ENCODE data around the gene FAM217B. TPM values are rescaled to one million over a fixed set of nuclear protein-coding genes. Genes with fewer than 3 reads are reported as not detected.

Gene FAM217B
- total RNA-seq, 1 experiment from 2014 or later: 7.2 TPM

GRCh38 chr20:59920944-59921343, 19.2 kb upstream of the FAM217B start:
- no TSS peak for BruUV-seq (replicated peaks)
- Histone ChIP-seq H3K9me3 (ENCODE audit: low read length) (no peaks in the 10 kb centered on the region), H3K79me2 (ENCODE audit: low read length) (no peaks in the 10 kb centered on the region), H3K4me3 (ENCODE audit: low read length) (no peak overlapping the region), H2AFZ (ENCODE audit: low read length) (peak overlapping the region; percentile 42), H3K27me3 (ENCODE audit: low read length) (no peaks in the 10 kb centered on the region), H3K9me2 (replicated peaks; ENCODE audit: low read length) (no peaks in the 10 kb centered on the region), H4K20me1 (ENCODE audit: low read length) (no peaks in the 10 kb centered on the region), H3K9ac (ENCODE audit: low read length) (no peak overlapping the region), H3K4me2 (ENCODE audit: low read length) (peak overlapping the region; percentile 40), H3F3A (ENCODE audit: low read length, unreplicated experiment) (no peaks in the 10 kb centered on the region), H3K4me1 (ENCODE audit: insufficient read depth, low read length) (peaks cover 40% of the 10 kb centered on the region), H3K36me3 (ENCODE audit: low read depth, low read length) (no peaks in the 10 kb centered on the region), H3K27ac (ENCODE audit: low read length) (peak overlapping the region; percentile 13)
- ChIA-PET POLR2A (ENCODE audit: unreplicated experiment) (interaction anchor here (1.0 kb wide), 1 partner anchor 72 kb away, joined by 3 read pairs; no protein-coding TSS in a partner anchor), CTCF (interaction anchor here (0.8 kb wide), 1 partner anchor 68 kb away, joined by 3 read pairs; no protein-coding TSS in a partner anchor)
- ATAC-seq (peak; percentile 47), DNase-seq (peak; percentile 48)
- intact Hi-C loops (cut with micrococcal nuclease): no loop called here
- no peak for TF ChIP-seq EZH2phosphoT487 (IDR thresholded peaks at IDR 0.05; ENCODE audit: borderline replicate concordance, low read length)
- no peak for TF ChIP-seq CTCF (conservative IDR thresholded peaks at IDR 0.05; ENCODE audit: low read depth, low read length)
- TF ChIP-seq EZH2 (IDR thresholded peaks at IDR 0.05; ENCODE audit: low read length, unreplicated experiment): no peak

DNA sequence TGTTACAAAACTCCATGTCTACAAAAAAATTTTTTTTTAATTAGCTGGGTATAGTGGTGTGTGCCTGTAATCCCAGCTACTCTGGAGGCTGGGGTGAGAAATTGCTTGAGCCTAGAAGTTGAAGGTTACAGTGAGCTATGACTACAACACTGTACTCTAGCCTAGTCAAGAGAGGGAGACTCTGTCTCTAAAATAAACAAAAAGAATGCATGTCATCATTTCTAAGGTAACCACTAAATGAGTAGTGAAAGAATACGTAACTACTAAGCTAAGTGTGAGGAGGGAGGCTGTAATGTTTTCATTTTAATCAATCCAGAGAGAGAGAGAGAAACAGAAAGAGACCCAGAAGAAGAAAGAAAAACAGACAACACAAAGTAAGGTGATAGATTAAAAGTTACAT, 16.7 kb upstream of the FAM217B start:
- Histone ChIP-seq H3K36me3 (ENCODE audit: low read depth, low read length) (no peaks in the 10 kb centered on the region), H3K27ac (ENCODE audit: low read length) (no peak overlapping the region), H3K4me3 (ENCODE audit: low read length) (no peak overlapping the region), H3K4me1 (ENCODE audit: insufficient read depth, low read length) (peaks cover 40% of the 10 kb centered on the region), H3K27me3 (ENCODE audit: low read length) (no peaks in the 10 kb centered on the region), H2AFZ (ENCODE audit: low read length) (no peak overlapping the region), H4K20me1 (ENCODE audit: low read length) (no peaks in the 10 kb centered on the region), H3K9ac (ENCODE audit: low read length) (no peak overlapping the region), H3K9me2 (replicated peaks; ENCODE audit: low read length) (no peaks in the 10 kb centered on the region), H3K9me3 (ENCODE audit: low read length) (no peaks in the 10 kb centered on the region), H3K4me2 (ENCODE audit: low read length) (no peak overlapping the region), H3K79me2 (ENCODE audit: low read length) (no peaks in the 10 kb centered on the region), H3F3A (ENCODE audit: low read length, unreplicated experiment) (no peaks in the 10 kb centered on the region)
- TF ChIP-seq EZH2 (IDR thresholded peaks at IDR 0.05; ENCODE audit: low read length, unreplicated experiment) (no peak), EZH2phosphoT487 (IDR thresholded peaks at IDR 0.05; ENCODE audit: borderline replicate concordance, low read length) (no peak), CTCF (conservative IDR thresholded peaks at IDR 0.05; ENCODE audit: low read depth, low read length) (no peak)
- no TSS peak for BruUV-seq (replicated peaks)
- DNase-seq (peak; percentile 20), ATAC-seq (no peak)
- intact Hi-C loops (cut with micrococcal nuclease): no loop called here
- ChIA-PET POLR2A (ENCODE audit: unreplicated experiment) (no interaction called here), CTCF (no interaction called here)

DNA sequence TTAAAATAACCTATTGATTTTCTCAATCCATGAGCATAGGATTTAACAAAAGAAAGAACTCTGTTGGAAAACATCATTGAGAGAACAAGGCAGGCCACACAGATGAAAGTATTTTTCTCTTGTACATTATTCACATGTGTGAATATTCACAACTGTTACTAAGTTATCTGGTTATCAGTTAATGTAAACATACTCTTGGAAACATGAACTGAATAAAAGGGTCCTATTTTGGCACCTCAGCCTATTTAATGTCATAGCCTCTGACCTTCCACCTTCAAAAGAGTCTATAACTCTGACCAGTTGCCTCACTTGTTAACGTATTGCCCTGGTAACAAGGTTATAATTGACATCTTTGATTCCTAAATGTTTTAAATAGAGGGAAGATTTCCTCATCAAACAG, 14.8 kb upstream of the FAM217B start:
- H3K9me3 ChIP-seq (ENCODE audit: low read length): no peaks in the 10 kb centered on the region
- H3F3A ChIP-seq (ENCODE audit: low read length, unreplicated experiment): no peaks in the 10 kb centered on the region
- intact Hi-C loops (cut with micrococcal nuclease): loop anchor here (5.0 kb wide), 1 partner anchor 143 kb away; no protein-coding TSS in a partner anchor
- H2AFZ ChIP-seq (ENCODE audit: low read length): no peak overlapping the region
- no peak for TF ChIP-seq EZH2 (IDR thresholded peaks at IDR 0.05; ENCODE audit: low read length, unreplicated experiment)
- no peak for TF ChIP-seq EZH2phosphoT487 (IDR thresholded peaks at IDR 0.05; ENCODE audit: borderline replicate concordance, low read length)
- TF ChIP-seq CTCF (conservative IDR thresholded peaks at IDR 0.05; ENCODE audit: low read depth, low read length): no peak
- DNase-seq (no peak), ATAC-seq (no peak)
- no peaks in the 10 kb centered on the region for H3K36me3 ChIP-seq (ENCODE audit: low read depth, low read length)
- peaks cover 38% of the 10 kb centered on the region for H3K4me1 ChIP-seq (ENCODE audit: insufficient read depth, low read length)
- ChIA-PET CTCF (interaction anchor here (0.8 to 1.0 kb wide), 3 partner anchors 9 to 15 kb away, joined by 4 to 10 read pairs (median 10); partner anchors contain the start of genes FAM217B, PPP1R3D and SYCP2), POLR2A (ENCODE audit: unreplicated experiment) (interaction anchor here (0.9 kb wide), 1 partner anchor 15 kb away, joined by 5 read pairs; the partner anchor contains the start of genes FAM217B and PPP1R3D)
- H3K9ac ChIP-seq (ENCODE audit: low read length): no peak overlapping the region
- BruUV-seq (replicated peaks): TSS peak; percentile 39
- H3K4me2 ChIP-seq (ENCODE audit: low read length): peak overlapping the region; percentile 44
- no peaks in the 10 kb centered on the region for H3K79me2 ChIP-seq (ENCODE audit: low read length)
- no peaks in the 10 kb centered on the region for H3K9me2 ChIP-seq (replicated peaks; ENCODE audit: low read length)
- H3K4me3 ChIP-seq (ENCODE audit: low read length): peak overlapping the region; percentile 1; the same call in 1 of the 2 replicates
- no peaks in the 10 kb centered on the region for H4K20me1 ChIP-seq (ENCODE audit: low read length)
- peak overlapping the region; percentile 23 for H3K27ac ChIP-seq (ENCODE audit: low read length)
- no peaks in the 10 kb centered on the region for H3K27me3 ChIP-seq (ENCODE audit: low read length)

All from PC-3 (cell line).